ENCODE measurements around the gene ZNHIT3. TPM values are rescaled to one million over a fixed set of nuclear protein-coding genes. Genes with fewer than 3 reads are reported as not detected.
A peak's percentile ranks its signal among the peaks of the same experiment; 100 is the strongest.

Gene ZNHIT3
- total and polyA plus RNA-seq, 2 of the 13 experiments (the other 11 are each of a cell fraction or from before 2014, with no cell fraction given), result 66.6 to 77.4 TPM

GRCh38 chr17:36482611-36483504 is 3.6 kb upstream of the ZNHIT3 start (continued):
- no peak for TF ChIP-seq SNAPC4 (CRISPR knock-in tag; IDR thresholded peaks at IDR 0.05)
- TF ChIP-seq NFKB2 (CRISPR knock-in tag; IDR thresholded peaks at IDR 0.05; ENCODE audit: borderline replicate concordance), result peak; percentile 92
- peak; percentile 97 for TF ChIP-seq ZNF552 (CRISPR knock-in tag; IDR thresholded peaks at IDR 0.05; ENCODE audit: borderline replicate concordance)
- TF ChIP-seq ATRX (CRISPR knock-in tag; IDR thresholded peaks at IDR 0.05; ENCODE audit: borderline replicate concordance), result no peak
- TF ChIP-seq KMT2A (CRISPR knock-in tag; IDR thresholded peaks at IDR 0.05), result 0 out of 2 replicates have a peak, but pooled peaks have one; percentile 53
- TF ChIP-seq SETDB1 (CRISPR knock-in tag; IDR thresholded peaks at IDR 0.05; ENCODE audit: borderline replicate concordance), result no peak
- TF ChIP-seq SNAPC2 (CRISPR knock-in tag; IDR thresholded peaks at IDR 0.05), result peak; percentile 90
- TF ChIP-seq ZNF256 (CRISPR knock-in tag; conservative IDR thresholded peaks at IDR 0.05), result no peak
- TF ChIP-seq MEF2D (CRISPR knock-in tag; IDR thresholded peaks at IDR 0.05), result no peak
- no peak for TF ChIP-seq MBD4 (IDR thresholded peaks at IDR 0.05; ENCODE audit: borderline replicate concordance, low read length)
- TF ChIP-seq UBTF (CRISPR knock-in tag; IDR thresholded peaks at IDR 0.05), result peak; percentile 38; the same call in 1 of the 2 replicates
- peak; percentile 84 for TF ChIP-seq ZNF709 (CRISPR knock-in tag; IDR thresholded peaks at IDR 0.05)
- peak; percentile 71; the same call in 1 of the 2 replicates for TF ChIP-seq ATF2 (CRISPR knock-in tag; IDR thresholded peaks at IDR 0.05)
- no peak for TF ChIP-seq ZNF569 (CRISPR knock-in tag; IDR thresholded peaks at IDR 0.05; ENCODE audit: borderline replicate concordance)
- TF ChIP-seq ERF (CRISPR knock-in tag; IDR thresholded peaks at IDR 0.05), result peak; percentile 82
- 0 out of 2 replicates have a peak, but pooled peaks have one; percentile 19 for TF ChIP-seq NR2C2 (CRISPR knock-in tag; IDR thresholded peaks at IDR 0.05; ENCODE audit: borderline replicate concordance)
